Measurements from ENCODE around the gene FILIP1.

- TF ChIP-seq CTCF (IDR thresholded peaks at IDR 0.05 in 4 of 5, conservative IDR thresholded peaks at IDR 0.05 in 1 of 5) (no peak), POLR2A (IDR thresholded peaks at IDR 0.05) (no peak)
Observed at GRCh38 chr6:75331151-75331550, 162.4 kb downstream of the FILIP1 start.
